HepG2 (cell line): ENCODE measurements around the gene WDR26. TPM values are rescaled to one million over a fixed set of nuclear protein-coding genes. Genes with fewer than 3 reads are reported as not detected.

Source experiments
- GATAD2A ChIP-seq: IDR thresholded peaks from 2 replicates; pipeline ENCODE4 v1.6.1; 2016
- IRX3 ChIP-seq: sonication (generic); formaldehyde crosslinking; IDR thresholded peaks from 2 replicates; pipeline ENCODE4 v1.8.1; 2023; ENCODE audit warnings: mild to moderate bottlenecking, low read depth, missing genetic modification reagents, borderline replicate concordance
- JUND ChIP-seq: sonication (generic); formaldehyde crosslinking; IDR thresholded peaks from 2 replicates; pipeline ENCODE4 v1.8.0; 2022; ENCODE audit warnings: mild to moderate bottlenecking, missing genetic modification reagents
- NFE2 ChIP-seq: sonication (generic); formaldehyde crosslinking; IDR thresholded peaks from 2 replicates; pipeline ENCODE4 v1.4.0; 2020; ENCODE audit warnings: missing genetic modification reagents
- PAF1 ChIP-seq: IDR thresholded peaks from 2 replicates; pipeline ENCODE4 v1.6.1; 2016; ENCODE audit warnings: missing genetic modification reagents, missing compliant biosample characterization
- RAD51 ChIP-seq: fragments of 450-650 bp; IDR thresholded peaks from 2 replicates; pipeline ENCODE4 v1.6.1; 2016; ENCODE audit warnings: borderline replicate concordance
- SMAD9 ChIP-seq: sonication (generic); formaldehyde crosslinking; IDR thresholded peaks from 2 replicates; pipeline ENCODE4 v1.5.1; 2020; ENCODE audit warnings: mild to moderate bottlenecking, missing genetic modification reagents
- SP2 ChIP-seq: sonication (generic); formaldehyde crosslinking; IDR thresholded peaks from 2 replicates; pipeline ENCODE4 v1.5.1; 2020; ENCODE audit warnings: mild to moderate bottlenecking, missing genetic modification reagents
- SRSF9 ChIP-seq: fragments of 200-400 bp; formaldehyde crosslinking; IDR thresholded peaks from 2 replicates; pipeline ENCODE4 v1.6.1; 2018; ENCODE audit warnings: borderline replicate concordance, mild to moderate bottlenecking, low read depth, low read length; ENCODE audit not compliant: insufficient read depth, poor library complexity, severe bottlenecking
- SRY ChIP-seq: sonication (generic); formaldehyde crosslinking; IDR thresholded peaks from 2 replicates; pipeline ENCODE4 v1.8.0; 2022; ENCODE audit warnings: mild to moderate bottlenecking, missing genetic modification reagents
- SUZ12 ChIP-seq: fragments of 150-350 bp; IDR thresholded peaks from 2 replicates; pipeline ENCODE4 v1.6.1; 2014; ENCODE audit warnings: low read depth, low read length
- WIZ ChIP-seq: sonication (generic); formaldehyde crosslinking; IDR thresholded peaks from 2 replicates; pipeline ENCODE4 v1.5.1; 2020; ENCODE audit warnings: mild to moderate bottlenecking, missing genetic modification reagents
- ZBTB7B ChIP-seq: sonication (generic); formaldehyde crosslinking; IDR thresholded peaks from 2 replicates; pipeline ENCODE4 v1.4.0; 2020; ENCODE audit warnings: missing genetic modification reagents
- ZNF124 ChIP-seq: sonication (generic); formaldehyde crosslinking; IDR thresholded peaks from 2 replicates; pipeline ENCODE4 v1.4.0; 2020; ENCODE audit warnings: missing genetic modification reagents
- ZNF143 ChIP-seq: sonication (generic); formaldehyde crosslinking; IDR thresholded peaks from 2 replicates; pipeline ENCODE4 v1.4.0; 2020; ENCODE audit warnings: missing genetic modification reagents
- ZNF232 ChIP-seq: sonication (generic); formaldehyde crosslinking; IDR thresholded peaks from 2 replicates; pipeline ENCODE4 v1.4.0; 2020; ENCODE audit warnings: missing genetic modification reagents, borderline replicate concordance
- ZNF3 ChIP-seq: IDR thresholded peaks from 2 replicates; pipeline ENCODE4 v1.7.0; 2017; ENCODE audit warnings: inconsistent platforms
- ZNF333 ChIP-seq: sonication (generic); formaldehyde crosslinking; IDR thresholded peaks from 2 replicates; pipeline ENCODE4 v1.4.0; 2020; ENCODE audit warnings: mild to moderate bottlenecking, missing genetic modification reagents, borderline replicate concordance
- ZNF652 ChIP-seq: IDR thresholded peaks from 2 replicates; pipeline ENCODE4 v1.6.1; 2016; ENCODE audit warnings: low read depth, borderline replicate concordance
- ZNF7 ChIP-seq: IDR thresholded peaks from 2 replicates; pipeline ENCODE4 v1.6.1; 2016; ENCODE audit warnings: missing biosample characterization, missing genetic modification reagents
- ZNF850 ChIP-seq: sonication (generic); formaldehyde crosslinking; conservative IDR thresholded peaks from 2 replicates; pipeline ENCODE4 v1.9.0; 2021; ENCODE audit warnings: mild to moderate bottlenecking, missing genetic modification reagents
- ZSCAN12 ChIP-seq: sonication (generic); formaldehyde crosslinking; IDR thresholded peaks from 2 replicates; pipeline ENCODE4 v1.9.0; 2021; ENCODE audit warnings: mild to moderate bottlenecking, missing genetic modification reagents
- polyA plus RNA-seq, 8 experiments: library from polyadenylated mRNA; depleted of rRNA in 3 of 8; stranded (reverse) in 7 of 8; unstranded in 1 of 8; fragments of >200 nt; fragmentation: Illumina TruSeq in 4 of 8; extraction: Trizol in 4 of 8; gene quantifications; 2 replicates each; pipeline versions ENCODE4 v1.2.1 to v1.2.3, GENCODE V29; 2011 to 2016; ENCODE audit warnings: low read depth in 4 of 8, missing spikeins in 1 of 8, mixed read lengths in 1 of 8; ENCODE audit not compliant: insufficient read depth in 1 of 8
- total RNA-seq, 5 experiments: library from RNA; depleted of rRNA; stranded (reverse); fragments of >200 nt; fragmentation: Illumina TruSeq; extraction: Trizol; gene quantifications; 2 replicates each; pipeline ENCODE4 v1.2.3, GENCODE V29; 2016; ENCODE audit warnings: low read depth in 1 of 5
- TF ChIP-seq, protein P1 (sequence below): sonication (generic); formaldehyde crosslinking; IDR thresholded peaks from 2 replicates; pipeline ENCODE4 v1.5.0; 2020; ENCODE audit warnings: mild to moderate bottlenecking, missing genetic modification reagents, moderate library complexity
- TF ChIP-seq, protein P2 (sequence below), 2 experiments: sonication (generic) in 1 of 2; formaldehyde crosslinking in 1 of 2; IDR thresholded peaks; 2 replicates each; pipeline versions ENCODE4 v1.5.1 to v1.6.1; 2011 to 2020; ENCODE audit warnings: borderline replicate concordance in 1 of 2, low read depth in 1 of 2, low read length in 1 of 2, mild to moderate bottlenecking in 1 of 2, missing genetic modification reagents in 1 of 2, moderate library complexity in 1 of 2
- TF ChIP-seq, protein P3 (sequence below): fragments of 450-650 bp; IDR thresholded peaks from 2 replicates; pipeline ENCODE4 v1.6.1; 2017; ENCODE audit warnings: mild to moderate bottlenecking

Gene WDR26
- total and polyA plus RNA-seq, 2 of the 13 experiments (the other 11 are each of a cell fraction or from before 2014, with no cell fraction given) = 13.2 to 23.7 TPM

DNA sequence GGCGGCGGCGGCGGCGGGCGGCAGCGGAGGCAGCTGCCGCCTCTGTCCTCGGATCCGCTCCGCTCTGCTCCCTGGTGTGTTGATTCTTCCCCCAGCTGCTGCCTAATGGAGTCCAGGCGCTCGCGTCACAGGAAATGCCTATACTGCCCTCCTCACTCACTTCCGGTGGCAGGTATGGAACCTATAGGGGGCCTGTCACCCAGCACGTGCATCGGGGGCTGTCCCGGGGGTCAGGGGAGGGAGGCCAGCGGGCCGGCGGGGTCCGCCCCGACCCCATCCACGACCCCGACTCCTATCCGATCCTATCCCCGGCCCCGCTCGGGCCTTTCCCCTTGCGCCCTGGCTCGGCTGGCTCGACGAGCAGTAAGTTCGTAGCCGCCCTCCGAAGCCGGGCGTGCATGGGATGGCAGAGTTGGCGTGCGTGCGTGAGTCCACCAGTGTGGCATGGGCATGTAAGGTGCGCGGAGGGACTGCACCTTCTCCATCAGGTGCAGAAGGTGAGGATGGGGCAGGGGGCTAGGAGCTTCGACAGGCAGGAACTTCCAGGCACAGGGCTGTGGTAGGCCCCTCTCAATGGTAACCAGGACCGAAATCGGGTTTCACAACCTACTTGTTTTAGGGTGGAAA lies at the start of gene WDR26 (continued):
- TF ChIP-seq GATAD2A (CRISPR knock-in tag) (no peak; the same call in none of the 2 replicates), RAD51 (no peak), WIZ (no peak), ZBTB7B (peak; percentile 78), ZSCAN12 (0 out of 2 replicates have a peak, but pooled peaks have one; percentile 77), ZNF7 (CRISPR knock-in tag) (no peak), ZNF3 (CRISPR knock-in tag) (no peak), SUZ12 (no peak), SRSF9 (no peak), SRY (peak; percentile 92; the same call in 1 of the 2 replicates), ZNF850 (CRISPR knock-in tag) (no peak), ZNF124 (CRISPR knock-in tag) (0 out of 2 replicates have a peak, but pooled peaks have one; percentile 27), NFE2 (no peak), SP2 (0 out of 2 replicates have a peak, but pooled peaks have one; percentile 57), PAF1 (no peak), ZNF143 (no peak), ZNF333 (0 out of 2 replicates have a peak, but pooled peaks have one; percentile 49), ZNF232 (CRISPR knock-in tag) (peak; percentile 71; the same call in 1 of the 2 replicates), JUND (CRISPR knock-in tag) (0 out of 2 replicates have a peak, but pooled peaks have one; percentile 30), IRX3 (CRISPR knock-in tag) (no peak; the same call in 1 of the 2 replicates), ZNF652 (CRISPR knock-in tag) (peak; percentile 26; the same call in 1 of the 2 replicates), SMAD9 (no peak)
- TF ChIP-seq, protein P1, sequence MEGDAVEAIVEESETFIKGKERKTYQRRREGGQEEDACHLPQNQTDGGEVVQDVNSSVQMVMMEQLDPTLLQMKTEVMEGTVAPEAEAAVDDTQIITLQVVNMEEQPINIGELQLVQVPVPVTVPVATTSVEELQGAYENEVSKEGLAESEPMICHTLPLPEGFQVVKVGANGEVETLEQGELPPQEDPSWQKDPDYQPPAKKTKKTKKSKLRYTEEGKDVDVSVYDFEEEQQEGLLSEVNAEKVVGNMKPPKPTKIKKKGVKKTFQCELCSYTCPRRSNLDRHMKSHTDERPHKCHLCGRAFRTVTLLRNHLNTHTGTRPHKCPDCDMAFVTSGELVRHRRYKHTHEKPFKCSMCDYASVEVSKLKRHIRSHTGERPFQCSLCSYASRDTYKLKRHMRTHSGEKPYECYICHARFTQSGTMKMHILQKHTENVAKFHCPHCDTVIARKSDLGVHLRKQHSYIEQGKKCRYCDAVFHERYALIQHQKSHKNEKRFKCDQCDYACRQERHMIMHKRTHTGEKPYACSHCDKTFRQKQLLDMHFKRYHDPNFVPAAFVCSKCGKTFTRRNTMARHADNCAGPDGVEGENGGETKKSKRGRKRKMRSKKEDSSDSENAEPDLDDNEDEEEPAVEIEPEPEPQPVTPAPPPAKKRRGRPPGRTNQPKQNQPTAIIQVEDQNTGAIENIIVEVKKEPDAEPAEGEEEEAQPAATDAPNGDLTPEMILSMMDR = peak; percentile 44
- TF ChIP-seq, protein P2, sequence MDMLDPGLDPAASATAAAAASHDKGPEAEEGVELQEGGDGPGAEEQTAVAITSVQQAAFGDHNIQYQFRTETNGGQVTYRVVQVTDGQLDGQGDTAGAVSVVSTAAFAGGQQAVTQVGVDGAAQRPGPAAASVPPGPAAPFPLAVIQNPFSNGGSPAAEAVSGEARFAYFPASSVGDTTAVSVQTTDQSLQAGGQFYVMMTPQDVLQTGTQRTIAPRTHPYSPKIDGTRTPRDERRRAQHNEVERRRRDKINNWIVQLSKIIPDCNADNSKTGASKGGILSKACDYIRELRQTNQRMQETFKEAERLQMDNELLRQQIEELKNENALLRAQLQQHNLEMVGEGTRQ (IDR thresholded peaks at IDR 0.05; ENCODE audit: low read depth, low read length) = no peak
- TF ChIP-seq, protein P2 (CRISPR knock-in tag; IDR thresholded peaks at IDR 0.05; ENCODE audit: borderline replicate concordance) = peak; percentile 66; the same call in 1 of the 2 replicates
- TF ChIP-seq, protein P3, sequence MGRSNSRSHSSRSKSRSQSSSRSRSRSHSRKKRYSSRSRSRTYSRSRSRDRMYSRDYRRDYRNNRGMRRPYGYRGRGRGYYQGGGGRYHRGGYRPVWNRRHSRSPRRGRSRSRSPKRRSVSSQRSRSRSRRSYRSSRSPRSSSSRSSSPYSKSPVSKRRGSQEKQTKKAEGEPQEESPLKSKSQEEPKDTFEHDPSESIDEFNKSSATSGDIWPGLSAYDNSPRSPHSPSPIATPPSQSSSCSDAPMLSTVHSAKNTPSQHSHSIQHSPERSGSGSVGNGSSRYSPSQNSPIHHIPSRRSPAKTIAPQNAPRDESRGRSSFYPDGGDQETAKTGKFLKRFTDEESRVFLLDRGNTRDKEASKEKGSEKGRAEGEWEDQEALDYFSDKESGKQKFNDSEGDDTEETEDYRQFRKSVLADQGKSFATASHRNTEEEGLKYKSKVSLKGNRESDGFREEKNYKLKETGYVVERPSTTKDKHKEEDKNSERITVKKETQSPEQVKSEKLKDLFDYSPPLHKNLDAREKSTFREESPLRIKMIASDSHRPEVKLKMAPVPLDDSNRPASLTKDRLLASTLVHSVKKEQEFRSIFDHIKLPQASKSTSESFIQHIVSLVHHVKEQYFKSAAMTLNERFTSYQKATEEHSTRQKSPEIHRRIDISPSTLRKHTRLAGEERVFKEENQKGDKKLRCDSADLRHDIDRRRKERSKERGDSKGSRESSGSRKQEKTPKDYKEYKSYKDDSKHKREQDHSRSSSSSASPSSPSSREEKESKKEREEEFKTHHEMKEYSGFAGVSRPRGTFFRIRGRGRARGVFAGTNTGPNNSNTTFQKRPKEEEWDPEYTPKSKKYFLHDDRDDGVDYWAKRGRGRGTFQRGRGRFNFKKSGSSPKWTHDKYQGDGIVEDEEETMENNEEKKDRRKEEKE = no peak
